KOPT-K1 (cell line): ENCODE results near the gene GPA33.

Source experiments
- H3K27ac ChIP-seq: fragments of 200-600 bp; sonication (generic); 2 replicates; pipeline ENCODE4 v1.5.1; 2016; ENCODE audit warnings: antibody characterized with exemption, mild to moderate bottlenecking, low read depth, low read length; ENCODE audit not compliant: poor library complexity, severe bottlenecking
- H3K36me3 ChIP-seq: fragments of 200-600 bp; sonication (generic); 2 replicates; pipeline ENCODE4 v1.5.1; 2017; ENCODE audit warnings: antibody characterized with exemption, mild to moderate bottlenecking, low read length, moderate library complexity; ENCODE audit not compliant: insufficient read depth
- H3K9me3 ChIP-seq: fragments of 200-600 bp; sonication (generic); 2 replicates; pipeline ENCODE4 v1.5.1; 2017; ENCODE audit warnings: antibody characterized with exemption, low read length, mild to moderate bottlenecking; ENCODE audit not compliant: insufficient read depth, poor library complexity, severe bottlenecking

GPA33 gene

GRCh38 chr1:167105271-167106118 is 15.3 kb upstream of the GPA33 start:
- H3K9me3 ChIP-seq, result no peaks in the 10 kb centered on the region
- H3K36me3 ChIP-seq, result no peaks in the 10 kb centered on the region
- H3K27ac ChIP-seq, result peak overlapping the region; percentile 32

- Histone ChIP-seq H3K36me3 (no peaks in the 10 kb centered on the region), H3K9me3 (no peaks in the 10 kb centered on the region), H3K27ac (peak overlapping the region; percentile 63)
These were observed 14.1 kb upstream of the GPA33 start for GRCh38 chr1:167104256-167104633.

DNA sequence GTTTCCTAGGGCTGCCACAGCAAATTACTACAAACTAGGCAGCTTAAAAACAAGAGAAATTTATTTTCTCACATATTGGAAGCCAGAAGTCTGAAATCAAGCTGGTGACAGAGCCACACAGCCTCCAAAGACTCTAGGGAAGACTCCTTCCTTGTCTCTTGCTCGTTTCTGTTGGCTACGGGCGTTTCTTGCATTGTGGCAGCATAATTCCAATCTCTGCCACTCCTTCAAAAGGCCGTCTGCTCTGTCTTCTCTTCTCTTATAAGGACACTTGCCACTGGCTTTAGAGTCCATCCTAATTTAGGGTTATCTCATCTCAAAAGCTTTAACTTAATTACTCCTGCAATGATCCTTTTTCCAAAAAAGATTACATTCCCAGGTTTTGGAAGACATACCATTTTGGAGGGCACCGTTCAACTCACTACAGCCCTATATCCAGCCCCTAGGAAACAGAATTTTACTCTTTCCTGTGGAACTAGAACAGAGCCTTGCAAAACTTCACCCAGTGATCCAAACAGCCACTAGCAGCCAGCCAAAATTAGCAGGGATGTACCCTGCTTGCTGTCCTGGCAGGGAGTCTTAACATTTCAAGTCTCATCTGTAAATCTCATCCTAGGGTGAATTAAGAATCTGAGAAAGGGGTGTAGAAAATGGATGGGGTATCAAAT is 12.9 kb upstream of the GPA33 start:
- H3K27ac ChIP-seq, result no peak overlapping the region
- no peaks in the 10 kb centered on the region for H3K9me3 ChIP-seq
- no peaks in the 10 kb centered on the region for H3K36me3 ChIP-seq

DNA sequence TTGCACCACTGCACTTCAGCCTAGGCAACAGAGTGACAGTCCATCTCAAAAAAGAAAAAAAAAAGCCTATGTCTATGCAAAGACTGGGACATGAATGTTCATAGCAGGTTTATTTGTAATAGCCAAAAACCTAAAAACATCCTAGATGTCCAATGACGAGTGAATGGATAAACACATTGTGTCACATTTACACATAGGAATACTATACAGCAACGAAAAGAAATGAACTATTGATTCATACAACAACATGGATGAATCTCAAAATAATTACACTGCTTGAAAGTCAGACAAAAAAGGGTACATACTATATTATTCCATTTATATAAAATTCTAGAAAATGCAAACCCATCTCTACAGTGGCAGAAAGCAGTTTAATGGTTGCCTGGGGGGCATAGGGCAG is 11.6 kb upstream of the GPA33 start:
- Histone ChIP-seq H3K27ac (no peak overlapping the region), H3K36me3 (no peaks in the 10 kb centered on the region), H3K9me3 (no peaks in the 10 kb centered on the region)

DNA sequence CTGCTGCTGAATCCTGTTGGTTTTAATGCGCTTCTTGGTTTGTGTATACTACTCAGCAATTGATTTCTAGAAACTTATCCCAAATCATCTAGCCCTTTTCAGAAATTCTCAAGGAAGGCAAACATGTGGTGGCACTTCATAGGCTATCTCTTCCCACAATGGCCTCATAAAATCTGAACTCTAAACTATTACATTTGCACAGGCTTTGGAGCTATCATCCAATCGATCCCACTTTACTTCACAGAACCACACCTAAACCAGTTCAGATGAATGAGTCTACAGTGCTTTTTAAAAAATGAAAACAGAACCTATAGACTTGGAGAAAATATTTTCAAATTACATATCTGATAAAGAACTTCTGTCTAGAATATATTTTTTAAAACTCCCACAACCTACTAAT is 10.6 kb upstream of the GPA33 start:
- no peak overlapping the region for H3K27ac ChIP-seq
- H3K9me3 ChIP-seq, result no peaks in the 10 kb centered on the region
- no peaks in the 10 kb centered on the region for H3K36me3 ChIP-seq

- H3K27ac ChIP-seq, result no peak overlapping the region
- no peaks in the 10 kb centered on the region for H3K9me3 ChIP-seq
- H3K36me3 ChIP-seq, result no peaks in the 10 kb centered on the region
These were observed 9.7 kb upstream of the GPA33 start for GRCh38 chr1:167099851-167100250.

- no peaks in the 10 kb centered on the region for H3K36me3 ChIP-seq
- H3K27ac ChIP-seq, result no peak overlapping the region
- H3K9me3 ChIP-seq, result no peaks in the 10 kb centered on the region
These were observed 5.2 kb upstream of the GPA33 start for GRCh38 chr1:167095368-167095767.

GRCh38 chr1:167094690-167095089 is 4.5 kb upstream of the GPA33 start:
- Histone ChIP-seq H3K36me3 (no peaks in the 10 kb centered on the region), H3K9me3 (no peaks in the 10 kb centered on the region), H3K27ac (no peak overlapping the region)

DNA sequence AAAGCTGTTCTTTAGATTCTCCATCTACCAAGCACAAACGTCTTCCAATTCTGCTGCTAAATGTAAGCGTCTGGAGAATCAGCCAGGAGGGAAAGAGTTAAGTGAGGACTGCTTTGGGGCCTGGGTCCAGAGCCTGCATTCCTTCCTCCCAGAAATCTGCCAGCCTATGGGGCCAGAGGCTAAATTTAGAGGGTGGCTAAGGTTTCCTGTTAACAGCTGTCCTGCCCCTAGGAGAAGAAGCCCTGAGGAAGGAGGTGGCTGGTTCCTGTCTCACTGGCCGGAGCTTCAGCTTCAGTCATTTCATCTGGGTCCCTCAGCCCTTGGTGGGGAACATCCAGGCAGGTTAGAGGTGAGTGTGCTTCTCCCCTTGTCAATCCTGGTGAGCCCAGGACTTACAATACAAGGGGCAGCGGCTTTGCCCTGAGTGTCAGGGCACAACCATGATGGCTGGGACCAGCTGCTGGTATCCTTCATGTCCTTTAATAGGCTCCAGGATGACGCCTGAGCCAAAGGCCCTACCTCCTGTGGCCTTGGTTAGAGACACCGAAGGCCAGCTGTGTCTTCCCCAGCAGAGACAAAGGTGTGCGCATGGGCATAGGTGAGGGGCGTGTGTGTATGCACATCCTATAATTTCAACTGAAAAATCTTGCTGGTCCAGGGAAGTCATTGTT is 3.8 kb upstream of the GPA33 start, which contains the start of gene STYXL2:
Gene STYXL2, plus strand, starts transcription at position 230 of the 671 bp plus-strand sequence. CDS start 775 bp downstream, outside the sequence.
- no peaks in the 10 kb centered on the region for H3K9me3 ChIP-seq
- H3K36me3 ChIP-seq, result no peaks in the 10 kb centered on the region
- H3K27ac ChIP-seq, result no peak within 1 kb of the TSS

GRCh38 chr1:167092653-167093052 is 2.5 kb upstream of the GPA33 start:
- no peaks in the 10 kb centered on the region for H3K36me3 ChIP-seq
- H3K9me3 ChIP-seq, result no peaks in the 10 kb centered on the region
- H3K27ac ChIP-seq, result no peak overlapping the region

- Histone ChIP-seq H3K36me3 (no peaks in the 10 kb centered on the region), H3K9me3 (no peaks in the 10 kb centered on the region), H3K27ac (peak overlapping the region; percentile 63)
These were observed 251 bp downstream of the GPA33 start for GRCh38 chr1:167089939-167090313.

DNA sequence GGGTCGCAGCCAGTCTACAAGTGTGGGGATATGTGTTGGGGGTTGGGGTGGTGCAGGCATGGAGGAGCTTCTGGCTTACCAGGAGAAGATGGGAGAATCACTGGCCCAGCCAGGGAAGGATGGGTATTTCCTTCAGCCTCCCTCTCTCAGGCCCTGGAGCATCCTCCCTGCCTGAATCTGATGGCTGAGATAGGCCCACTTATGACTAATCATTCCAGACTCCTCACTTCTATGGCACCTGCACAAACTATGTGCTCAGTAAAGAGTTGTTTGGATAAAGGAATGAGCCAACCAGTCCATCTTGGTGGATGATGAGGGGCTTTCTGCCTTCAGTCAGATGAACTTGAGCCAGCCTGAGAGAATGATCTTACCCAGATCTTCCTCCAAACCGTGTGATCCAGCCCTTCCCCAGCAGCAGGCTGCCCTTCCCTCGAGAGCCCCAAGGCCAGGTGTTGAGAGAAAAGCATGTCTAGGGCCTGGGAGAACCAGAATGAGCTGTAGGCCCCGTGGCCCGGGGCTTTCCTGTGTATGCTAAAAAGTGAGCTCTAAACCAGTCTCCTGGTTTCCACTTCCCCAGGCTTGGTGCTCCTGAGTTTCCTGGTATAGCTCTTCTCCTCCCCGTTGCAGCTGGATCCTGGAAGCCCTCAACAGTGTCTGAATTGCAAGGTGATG is 1.3 kb downstream of the GPA33 start:
- Histone ChIP-seq H3K27ac (peak overlapping the region; percentile 9), H3K9me3 (no peaks in the 10 kb centered on the region)

GRCh38 chr1:167086768-167087167 is 3.4 kb downstream of the GPA33 start:
- H3K36me3 ChIP-seq, result no peaks in the 10 kb centered on the region
- no peak overlapping the region for H3K27ac ChIP-seq
- no peaks in the 10 kb centered on the region for H3K9me3 ChIP-seq

More for the DNA sequence above, 1.3 kb downstream of the GPA33 start:
- no peaks in the 10 kb centered on the region for H3K36me3 ChIP-seq

DNA sequence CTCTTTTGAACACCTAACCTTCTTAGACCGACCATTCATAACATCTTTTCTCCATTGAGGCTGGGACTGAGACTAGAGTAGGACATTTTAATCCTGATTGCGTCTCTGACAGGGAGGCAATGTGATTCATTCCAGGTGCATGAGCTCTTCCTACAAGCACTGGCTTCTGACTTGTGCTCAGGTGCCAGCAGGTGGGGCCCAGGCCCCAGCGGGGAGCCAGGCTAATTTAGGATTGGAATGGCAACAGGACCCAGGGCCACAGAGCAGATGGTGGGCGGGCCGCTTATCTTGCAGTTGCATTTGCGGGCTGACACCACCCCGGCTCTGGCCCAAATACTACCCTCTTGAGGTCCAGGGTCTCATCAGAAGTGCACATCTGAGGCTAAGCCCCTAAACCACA is 4.1 kb downstream of the GPA33 start:
- H3K9me3 ChIP-seq, result no peaks in the 10 kb centered on the region
- no peaks in the 10 kb centered on the region for H3K36me3 ChIP-seq
- no peak overlapping the region for H3K27ac ChIP-seq

GRCh38 chr1:167084757-167085156 is 5.4 kb downstream of the GPA33 start:
- Histone ChIP-seq H3K9me3 (no peaks in the 10 kb centered on the region), H3K27ac (no peak overlapping the region)

More at GRCh38 chr1:167084757-167085156, 5.4 kb downstream of the GPA33 start:
- H3K36me3 ChIP-seq, result no peaks in the 10 kb centered on the region
